ENCODE measurements around the gene NBEAL2.

GRCh38 chr3:46974421-46975171 is 4.9 kb upstream of the NBEAL2 start:
- TF ChIP-seq CTCF (IDR thresholded peaks at IDR 0.05) (no peak), EP300 (IDR thresholded peaks at IDR 0.05) (no peak), POLR2A (IDR thresholded peaks at IDR 0.05) (no peak), POLR2AphosphoS5 (IDR thresholded peaks at IDR 0.05) (no peak)
